T-helper 1 cell (primary cell): ENCODE results near the gene FN3K.

Experiments
- DNase-seq, 5 donors: peaks; one replicate each; pipeline ENCODE4 v3.0.0-alpha.2; 2012 to 2020

Gene FN3K

DNA sequence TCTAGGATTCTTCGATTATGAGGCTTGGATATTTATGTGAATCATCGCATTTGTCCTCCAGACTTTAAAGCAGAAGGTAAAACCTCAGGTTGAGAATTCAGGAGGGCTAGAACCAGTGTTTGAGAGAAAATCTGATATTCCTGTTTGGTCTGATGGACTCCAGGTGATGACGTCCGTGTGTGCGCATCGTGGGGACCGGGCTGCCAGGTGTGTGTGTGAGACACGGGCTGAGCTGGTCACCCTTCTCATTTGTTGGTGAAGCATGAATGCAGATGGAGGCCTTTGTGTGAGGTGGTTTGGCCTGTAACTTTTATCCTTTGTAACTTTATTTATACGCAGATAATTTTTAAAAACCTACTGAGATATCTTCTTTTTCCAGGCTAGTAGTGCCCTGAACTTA, 61.6 kb downstream of the FN3K start:
- no peak for DNase-seq

DNA sequence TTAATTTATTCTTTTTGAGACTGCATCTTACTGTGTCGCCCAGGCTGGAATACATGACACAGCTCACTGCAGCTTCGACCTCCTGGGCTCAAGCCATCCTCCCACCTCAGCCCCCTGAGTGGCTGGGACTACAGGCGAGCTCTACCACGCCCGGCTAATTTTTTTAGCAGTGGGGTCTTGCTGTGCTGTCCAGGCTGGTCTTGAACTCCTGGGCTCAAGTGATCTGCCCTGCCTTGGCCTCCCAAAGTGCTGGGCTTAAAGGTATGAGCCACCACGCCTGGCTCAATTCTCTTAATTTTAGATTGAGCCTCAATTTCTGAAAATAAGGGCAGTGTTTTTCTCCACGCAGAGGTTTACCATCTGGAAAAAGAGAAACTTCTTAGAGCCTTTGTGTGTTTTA, 63.3 kb downstream of the FN3K start:
- DNase-seq, result no peak

DNA sequence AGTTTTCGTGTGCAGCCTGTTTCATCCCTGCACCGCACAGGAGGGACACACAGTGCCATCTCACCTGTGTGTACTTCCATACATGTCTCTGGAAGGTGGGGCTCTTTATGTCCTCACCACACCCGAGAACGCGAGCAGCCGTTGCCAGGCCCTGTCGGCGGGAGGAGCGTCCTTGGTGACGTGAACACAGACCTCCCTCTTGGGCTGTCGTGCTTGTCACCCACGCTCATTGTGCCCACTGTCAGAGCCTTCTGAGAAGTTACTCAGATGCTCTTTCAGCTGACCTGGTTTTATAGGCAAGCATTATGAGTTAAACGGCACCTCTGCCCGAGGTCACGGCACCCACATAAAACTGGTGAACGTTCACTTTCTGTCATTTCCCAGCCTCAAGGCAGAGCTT, 64.2 kb downstream of the FN3K start:
- DNase-seq, result no peak
